ENCODE data around the gene RPS15A. TPM values are rescaled to one million over a fixed set of nuclear protein-coding genes. Genes with fewer than 3 reads are reported as not detected.

RPS15A gene
- total RNA-seq, 2 donors from 2014 or later = 982 to 1,579 TPM

GRCh38 chr16:18832613-18833012, 42.5 kb upstream of the RPS15A start:
- no peaks in the 10 kb centered on the region for H3K4me1 ChIP-seq
- H3K27ac ChIP-seq = no peak overlapping the region
- no peaks in the 10 kb centered on the region for H3K9me3 ChIP-seq
- DNase-seq (ENCODE audit: low spot score) = no peak
- no peak overlapping the region for H3K4me3 ChIP-seq
- peaks cover 100% of the 10 kb centered on the region for H3K36me3 ChIP-seq
- H3K27me3 ChIP-seq = no peaks in the 10 kb centered on the region
- TF ChIP-seq, protein P1, sequence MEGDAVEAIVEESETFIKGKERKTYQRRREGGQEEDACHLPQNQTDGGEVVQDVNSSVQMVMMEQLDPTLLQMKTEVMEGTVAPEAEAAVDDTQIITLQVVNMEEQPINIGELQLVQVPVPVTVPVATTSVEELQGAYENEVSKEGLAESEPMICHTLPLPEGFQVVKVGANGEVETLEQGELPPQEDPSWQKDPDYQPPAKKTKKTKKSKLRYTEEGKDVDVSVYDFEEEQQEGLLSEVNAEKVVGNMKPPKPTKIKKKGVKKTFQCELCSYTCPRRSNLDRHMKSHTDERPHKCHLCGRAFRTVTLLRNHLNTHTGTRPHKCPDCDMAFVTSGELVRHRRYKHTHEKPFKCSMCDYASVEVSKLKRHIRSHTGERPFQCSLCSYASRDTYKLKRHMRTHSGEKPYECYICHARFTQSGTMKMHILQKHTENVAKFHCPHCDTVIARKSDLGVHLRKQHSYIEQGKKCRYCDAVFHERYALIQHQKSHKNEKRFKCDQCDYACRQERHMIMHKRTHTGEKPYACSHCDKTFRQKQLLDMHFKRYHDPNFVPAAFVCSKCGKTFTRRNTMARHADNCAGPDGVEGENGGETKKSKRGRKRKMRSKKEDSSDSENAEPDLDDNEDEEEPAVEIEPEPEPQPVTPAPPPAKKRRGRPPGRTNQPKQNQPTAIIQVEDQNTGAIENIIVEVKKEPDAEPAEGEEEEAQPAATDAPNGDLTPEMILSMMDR (IDR thresholded peaks at IDR 0.05) = no peak

GRCh38 chr16:18832006-18832405, 41.9 kb upstream of the RPS15A start:
- Histone ChIP-seq H3K27ac (no peak overlapping the region), H3K4me1 (no peaks in the 10 kb centered on the region), H3K9me3 (no peaks in the 10 kb centered on the region), H3K36me3 (peaks cover 97% of the 10 kb centered on the region), H3K4me3 (no peak overlapping the region), H3K27me3 (no peaks in the 10 kb centered on the region)
- DNase-seq (ENCODE audit: low spot score) = no peak
- TF ChIP-seq, protein P1 (IDR thresholded peaks at IDR 0.05) = no peak

- no peak overlapping the region for H3K4me3 ChIP-seq
- no peaks in the 10 kb centered on the region for H3K9me3 ChIP-seq
- H3K4me1 ChIP-seq = no peaks in the 10 kb centered on the region
- H3K27ac ChIP-seq = no peak overlapping the region
- no peak for DNase-seq (ENCODE audit: low spot score)
- TF ChIP-seq, protein P1 (IDR thresholded peaks at IDR 0.05) = no peak
- H3K27me3 ChIP-seq = no peaks in the 10 kb centered on the region
- H3K36me3 ChIP-seq = peaks cover 72% of the 10 kb centered on the region
Observed at GRCh38 chr16:18829251-18829650, 39.1 kb upstream of the RPS15A start.

DNA sequence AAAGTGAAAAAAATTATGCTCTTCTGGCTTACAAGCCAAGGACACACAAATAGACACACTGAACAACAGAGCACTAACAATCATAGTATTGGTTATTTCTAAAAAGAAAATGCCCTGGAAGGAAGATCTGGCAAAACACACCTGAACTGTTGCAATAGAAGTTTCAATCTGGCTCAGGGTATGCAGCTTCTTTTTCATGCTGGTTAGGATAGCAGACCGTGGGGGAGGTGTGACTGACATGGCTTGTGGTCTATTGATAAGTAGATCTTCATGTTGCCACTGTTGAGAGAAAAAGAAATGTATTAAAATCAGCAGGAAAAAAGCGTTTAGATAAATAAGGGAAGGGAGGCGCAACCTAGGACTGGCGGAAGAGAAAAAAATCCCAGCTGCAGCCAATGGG, 37.8 kb upstream of the RPS15A start:
- no peaks in the 10 kb centered on the region for H3K27me3 ChIP-seq
- H3K4me3 ChIP-seq = no peak overlapping the region
- TF ChIP-seq, protein P1 (IDR thresholded peaks at IDR 0.05) = no peak
- no peaks in the 10 kb centered on the region for H3K4me1 ChIP-seq
- H3K36me3 ChIP-seq = peaks cover 59% of the 10 kb centered on the region
- no peaks in the 10 kb centered on the region for H3K9me3 ChIP-seq
- DNase-seq (ENCODE audit: low spot score) = no peak
- H3K27ac ChIP-seq = no peak overlapping the region

- no peak for DNase-seq (ENCODE audit: low spot score)
- Histone ChIP-seq H3K4me1 (no peaks in the 10 kb centered on the region), H3K9me3 (no peaks in the 10 kb centered on the region), H3K4me3 (no peak overlapping the region), H3K27me3 (no peaks in the 10 kb centered on the region), H3K36me3 (peaks cover 82% of the 10 kb centered on the region), H3K27ac (no peak overlapping the region)
- TF ChIP-seq, protein P1 (IDR thresholded peaks at IDR 0.05) = no peak
Observed at GRCh38 chr16:18816286-18816685, 26.2 kb upstream of the RPS15A start.

DNA sequence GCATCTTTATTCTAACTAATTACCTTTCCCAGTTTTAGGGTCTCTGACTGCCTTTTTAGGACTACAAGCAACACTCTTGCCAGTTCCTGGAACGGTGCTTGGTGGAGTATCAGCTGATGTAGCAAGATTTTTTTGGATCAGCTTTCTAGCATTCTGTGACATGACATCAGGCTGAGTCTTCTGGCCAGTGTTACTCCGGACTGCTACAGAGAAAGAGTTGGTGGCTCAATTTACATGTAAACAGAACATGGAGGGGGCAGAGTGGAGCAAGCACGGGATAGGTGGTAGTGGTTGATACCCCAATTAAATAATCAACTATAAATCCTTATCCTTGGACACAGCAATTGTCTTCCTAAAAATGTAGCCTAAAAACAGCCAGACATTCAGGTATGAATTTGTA, 21.8 kb upstream of the RPS15A start:
- Histone ChIP-seq H3K4me3 (no peak overlapping the region), H3K27me3 (no peaks in the 10 kb centered on the region), H3K9me3 (no peaks in the 10 kb centered on the region), H3K4me1 (no peaks in the 10 kb centered on the region), H3K27ac (no peak overlapping the region), H3K36me3 (peaks cover 74% of the 10 kb centered on the region)
- no peak for DNase-seq (ENCODE audit: low spot score)
- TF ChIP-seq, protein P1 (IDR thresholded peaks at IDR 0.05) = no peak

Data from right atrium auricular region (tissue), 2 donors.